Vagina (tissue), 2 donors: ENCODE results near the gene ATXN1. TPM values are rescaled to one million over a fixed set of nuclear protein-coding genes. Genes with fewer than 3 reads are reported as not detected.

Experiments used
- DNase-seq, 2 donors: peaks; one replicate each; pipeline ENCODE4 v3.0.0-alpha.2; 2017; ENCODE audit errors: extremely low spot score in 2 of 2
- H3K27ac ChIP-seq: fragments of 200-600 bp; sonication (generic); one replicate; pipeline ENCODE4 v1.5.1; 2019
- H3K27me3 ChIP-seq: fragments of 200-600 bp; sonication (generic); one replicate; pipeline ENCODE4 v1.5.1; 2019
- H3K36me3 ChIP-seq, 2 donors: fragments of 200-600 bp; sonication (generic); one replicate each; pipeline ENCODE4 v1.5.1; 2017 to 2019
- H3K4me1 ChIP-seq: fragments of 200-600 bp; sonication (generic); one replicate; pipeline ENCODE4 v1.5.1; 2019
- H3K4me3 ChIP-seq, 2 donors: fragments of 200-600 bp; sonication (generic); 1 replicate in 1 of 2; 2 replicates in 1 of 2; pipeline ENCODE4 v1.5.1; 2016 to 2019
- H3K9me3 ChIP-seq: fragments of 200-600 bp; sonication (generic); one replicate; pipeline ENCODE4 v1.5.1; 2019
- POLR2A ChIP-seq, 2 donors: fragments of 450-650 bp; IDR thresholded peaks; one replicate each; pipeline ENCODE4 v1.6.1; 2017; ENCODE audit warnings: antibody characterized with exemption in 2 of 2, mild to moderate bottlenecking in 2 of 2, moderate library complexity in 2 of 2
- POLR2AphosphoS5 ChIP-seq, 2 donors: sonication (generic); formaldehyde crosslinking; IDR thresholded peaks; one replicate each; pipeline ENCODE4 v1.9.0; 2017; ENCODE audit warnings: antibody characterized with exemption in 2 of 2, mild to moderate bottlenecking in 2 of 2, low read depth in 1 of 2; ENCODE audit not compliant: insufficient read depth in 1 of 2
- intact Hi-C: fragments of 100-400 bp; cut with DNase I; formaldehyde crosslinking; loops from one replicate; pipeline ENCODE4 v1.15.1; 2023
- total RNA-seq: library from RNA; depleted of rRNA; stranded (reverse); fragments of >200 nt; gene quantifications from one replicate; pipeline ENCODE4 v1.2.3, GENCODE V29; 2016
- TF ChIP-seq, protein P1 (sequence below), 3 experiments: fragments of 450-650 bp in 2 of 3; fragments of 200-600 bp in 1 of 3; sonication (generic) in 1 of 3; IDR thresholded peaks; one replicate each; pipeline ENCODE4 v1.5.1; 2017 to 2019; ENCODE audit warnings: antibody characterized with exemption in 3 of 3, mild to moderate bottlenecking in 2 of 3, moderate library complexity in 2 of 3

The ATXN1 gene
- total RNA-seq, 1 donor from 2014 or later: 43.2 TPM

DNA sequence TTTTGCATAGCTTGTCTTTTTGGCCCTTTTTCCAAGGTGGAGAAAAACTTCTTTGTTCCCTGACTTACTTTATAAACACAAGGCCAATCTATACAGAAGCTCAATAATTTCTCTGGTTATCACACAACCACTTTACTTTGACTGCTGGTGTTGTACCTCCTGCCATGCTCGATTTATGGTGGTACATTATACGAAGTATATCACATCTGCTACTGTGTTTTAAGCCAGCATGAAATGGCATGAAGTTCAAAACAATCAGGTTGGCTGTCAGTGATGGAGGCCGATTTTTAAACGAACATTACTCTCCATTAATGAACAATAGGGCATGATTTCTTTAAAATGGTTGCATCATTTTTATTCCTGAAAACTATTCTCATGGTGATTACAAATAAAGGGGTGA is 21.0 kb upstream of the ATXN1 start:
- no peaks in the 10 kb centered on the region for H3K27me3 ChIP-seq
- intact Hi-C loops: loop anchor here (5.0 kb wide), 1 partner anchor 120 kb away; no protein-coding TSS in a partner anchor

DNA sequence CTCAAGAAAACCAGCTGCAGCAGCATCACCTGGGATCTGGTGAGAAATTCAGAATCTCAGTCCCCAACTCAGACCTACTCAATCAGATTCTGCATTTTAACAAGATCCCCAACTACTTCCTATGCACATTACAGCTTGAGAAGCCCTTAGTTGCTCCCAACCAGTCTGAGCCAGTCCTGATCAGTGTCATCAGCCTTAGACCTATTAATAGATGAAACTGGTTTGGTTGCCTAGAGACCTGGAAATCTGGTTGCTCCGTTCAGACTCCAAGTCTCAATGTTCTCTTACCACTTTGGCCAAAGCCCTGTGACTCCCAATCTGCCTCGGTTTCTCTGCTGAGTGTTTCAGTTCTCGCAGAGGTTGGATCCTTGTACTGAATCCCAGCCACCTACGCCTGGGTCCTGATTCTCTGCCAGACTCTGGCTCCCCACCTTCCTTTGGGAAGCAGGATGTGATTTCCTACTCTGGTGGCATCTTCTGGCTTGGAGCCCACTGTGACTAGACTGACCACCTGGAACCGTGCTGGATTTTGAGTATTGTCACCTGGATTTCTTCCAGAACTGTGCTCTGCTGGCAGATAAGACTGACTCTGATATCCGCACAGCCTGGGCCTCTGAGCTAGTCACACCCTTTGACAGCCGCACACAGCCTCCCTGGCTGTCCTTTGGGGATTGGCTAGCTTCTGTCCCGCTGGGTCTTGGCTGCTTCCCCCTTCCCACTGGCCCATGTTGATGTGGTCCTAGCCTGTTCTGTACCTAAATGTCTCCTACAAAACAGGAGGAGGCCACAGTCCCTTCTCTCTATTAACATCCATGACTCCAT is 20.3 kb upstream of the ATXN1 start:
- no peak overlapping the region for H3K27ac ChIP-seq
- peak in 1 of 2 donors; percentile 33 for TF ChIP-seq POLR2AphosphoS5 (IDR thresholded peaks at IDR 0.05; ENCODE audit: insufficient read depth in 1 of 2, low read depth in 1 of 2)
- TF ChIP-seq POLR2A (IDR thresholded peaks at IDR 0.05): no peak
- intact Hi-C loops: loop anchor here (5.0 kb wide), 1 partner anchor 121 kb away; no protein-coding TSS in a partner anchor

More for the DNA sequence above, 21.0 kb upstream of the ATXN1 start:
- Histone ChIP-seq H3K4me3 (no peak overlapping the region), H3K36me3 (no peaks in the 10 kb centered on the region), H3K4me1 (no peaks in the 10 kb centered on the region), H3K27ac (no peak overlapping the region), H3K9me3 (no peaks in the 10 kb centered on the region)
- TF ChIP-seq POLR2A (IDR thresholded peaks at IDR 0.05) (no peak), POLR2AphosphoS5 (IDR thresholded peaks at IDR 0.05; ENCODE audit: insufficient read depth in 1 of 2, low read depth in 1 of 2) (no peak)
- TF ChIP-seq, protein P1, sequence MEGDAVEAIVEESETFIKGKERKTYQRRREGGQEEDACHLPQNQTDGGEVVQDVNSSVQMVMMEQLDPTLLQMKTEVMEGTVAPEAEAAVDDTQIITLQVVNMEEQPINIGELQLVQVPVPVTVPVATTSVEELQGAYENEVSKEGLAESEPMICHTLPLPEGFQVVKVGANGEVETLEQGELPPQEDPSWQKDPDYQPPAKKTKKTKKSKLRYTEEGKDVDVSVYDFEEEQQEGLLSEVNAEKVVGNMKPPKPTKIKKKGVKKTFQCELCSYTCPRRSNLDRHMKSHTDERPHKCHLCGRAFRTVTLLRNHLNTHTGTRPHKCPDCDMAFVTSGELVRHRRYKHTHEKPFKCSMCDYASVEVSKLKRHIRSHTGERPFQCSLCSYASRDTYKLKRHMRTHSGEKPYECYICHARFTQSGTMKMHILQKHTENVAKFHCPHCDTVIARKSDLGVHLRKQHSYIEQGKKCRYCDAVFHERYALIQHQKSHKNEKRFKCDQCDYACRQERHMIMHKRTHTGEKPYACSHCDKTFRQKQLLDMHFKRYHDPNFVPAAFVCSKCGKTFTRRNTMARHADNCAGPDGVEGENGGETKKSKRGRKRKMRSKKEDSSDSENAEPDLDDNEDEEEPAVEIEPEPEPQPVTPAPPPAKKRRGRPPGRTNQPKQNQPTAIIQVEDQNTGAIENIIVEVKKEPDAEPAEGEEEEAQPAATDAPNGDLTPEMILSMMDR (IDR thresholded peaks at IDR 0.05): no peak
- no peak for DNase-seq

DNA sequence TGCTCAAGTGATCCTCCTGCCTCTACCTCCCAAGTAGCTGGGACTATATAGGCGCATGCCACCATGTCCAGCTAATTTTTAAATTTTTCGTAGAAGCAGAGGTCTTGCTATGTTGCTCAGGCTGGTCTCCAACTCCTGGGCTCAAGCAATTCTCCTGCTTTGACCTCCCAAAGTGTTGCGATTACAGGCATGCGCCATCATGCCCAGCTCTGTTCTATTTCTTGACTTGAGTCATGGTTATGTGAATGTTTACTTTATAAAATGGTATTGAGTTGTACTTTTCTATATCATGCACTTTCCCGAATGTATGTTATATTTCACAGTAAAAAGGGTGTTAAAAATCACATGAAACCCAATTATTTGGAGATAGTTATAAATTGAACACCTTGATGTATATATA is 17.3 kb upstream of the ATXN1 start:
- TF ChIP-seq, protein P1 (IDR thresholded peaks at IDR 0.05): no peak
- TF ChIP-seq POLR2A (IDR thresholded peaks at IDR 0.05) (no peak), POLR2AphosphoS5 (IDR thresholded peaks at IDR 0.05; ENCODE audit: insufficient read depth in 1 of 2, low read depth in 1 of 2) (no peak)
- Histone ChIP-seq H3K9me3 (no peaks in the 10 kb centered on the region), H3K27ac (no peak overlapping the region), H3K4me1 (no peaks in the 10 kb centered on the region), H3K36me3 (no peaks in the 10 kb centered on the region), H3K4me3 (no peak overlapping the region), H3K27me3 (no peaks in the 10 kb centered on the region)
- intact Hi-C loops: no loop called here
- no peak for DNase-seq

More for the DNA sequence above, 20.3 kb upstream of the ATXN1 start:
- no peak for DNase-seq
- H3K27me3 ChIP-seq: no peaks in the 10 kb centered on the region
- H3K4me1 ChIP-seq: no peaks in the 10 kb centered on the region
- no peaks in the 10 kb centered on the region for H3K36me3 ChIP-seq
- H3K4me3 ChIP-seq: no peak overlapping the region
- no peaks in the 10 kb centered on the region for H3K9me3 ChIP-seq

DNA sequence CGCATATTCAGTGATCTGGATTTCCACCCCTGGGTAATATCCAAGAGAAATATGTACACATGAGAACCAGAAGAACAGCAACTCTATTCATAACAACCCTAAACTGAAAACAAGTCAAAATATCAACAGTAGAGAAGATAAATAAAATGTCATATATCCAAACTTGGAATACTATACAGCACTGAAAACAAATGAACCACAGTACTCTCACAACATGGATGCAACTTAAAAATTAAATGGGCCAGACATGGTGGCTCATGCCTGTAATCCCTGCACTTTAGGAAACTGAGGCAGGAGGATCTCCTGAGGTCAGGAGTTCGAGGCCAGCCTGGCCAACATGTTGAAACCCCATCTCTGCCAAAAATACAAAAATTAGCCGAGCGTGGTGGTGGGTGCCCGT is 16.5 kb upstream of the ATXN1 start:
- no peak for TF ChIP-seq POLR2A (IDR thresholded peaks at IDR 0.05)
- TF ChIP-seq POLR2AphosphoS5 (IDR thresholded peaks at IDR 0.05; ENCODE audit: insufficient read depth in 1 of 2, low read depth in 1 of 2): no peak
- TF ChIP-seq, protein P1 (IDR thresholded peaks at IDR 0.05): no peak
- Histone ChIP-seq H3K36me3 (no peaks in the 10 kb centered on the region), H3K27ac (no peak overlapping the region), H3K9me3 (no peaks in the 10 kb centered on the region), H3K4me1 (no peaks in the 10 kb centered on the region), H3K27me3 (no peaks in the 10 kb centered on the region), H3K4me3 (no peak overlapping the region)
- intact Hi-C loops: no loop called here
- DNase-seq: no peak

DNA sequence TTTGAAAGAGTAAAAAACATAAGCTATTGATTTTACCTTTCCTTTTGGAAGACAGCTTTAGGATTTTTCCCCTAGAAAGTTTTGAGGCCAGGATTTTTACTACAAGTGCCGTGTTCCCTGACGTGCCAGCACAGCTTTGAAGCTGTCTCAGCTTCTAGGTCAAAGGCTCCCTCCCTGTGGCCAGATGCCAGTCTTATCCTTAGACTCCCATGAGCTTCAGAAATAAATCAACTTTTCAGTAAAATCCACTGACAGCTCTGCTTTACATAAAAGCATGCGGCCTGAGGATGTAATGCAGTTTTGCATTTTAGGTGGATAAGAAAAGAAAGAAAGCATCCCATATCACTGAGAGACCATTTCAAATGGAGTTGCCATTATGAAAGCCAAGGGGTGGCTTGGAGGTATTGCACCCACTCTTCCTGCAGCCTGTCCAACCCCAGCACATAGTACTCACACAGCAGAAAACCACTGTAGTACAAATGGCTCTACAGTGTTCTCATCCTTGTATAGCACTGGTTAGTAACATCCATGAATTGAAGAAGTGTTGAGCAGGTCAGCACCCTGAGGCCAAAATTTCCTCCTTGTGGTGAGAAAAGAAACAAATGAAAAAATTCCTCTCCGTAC is 15.2 kb upstream of the ATXN1 start:
- intact Hi-C loops: no loop called here
- no peak for TF ChIP-seq POLR2A (IDR thresholded peaks at IDR 0.05)
- TF ChIP-seq, protein P1 (IDR thresholded peaks at IDR 0.05): no peak
- no peak for TF ChIP-seq POLR2AphosphoS5 (IDR thresholded peaks at IDR 0.05; ENCODE audit: insufficient read depth in 1 of 2, low read depth in 1 of 2)

More for the DNA sequence above, 15.2 kb upstream of the ATXN1 start:
- no peak overlapping the region for H3K4me3 ChIP-seq
- H3K4me1 ChIP-seq: no peaks in the 10 kb centered on the region
- no peak for DNase-seq
- no peaks in the 10 kb centered on the region for H3K36me3 ChIP-seq
- H3K27ac ChIP-seq: no peak overlapping the region
- H3K27me3 ChIP-seq: no peaks in the 10 kb centered on the region
- no peaks in the 10 kb centered on the region for H3K9me3 ChIP-seq
